SK-N-SH treated with all-trans-retinoic acid at 6 μM for 48 hours (cell line): ENCODE measurements around the gene ZNF341.

Experiments
- ATAC-seq: fragments of 200-7000 bp; cut with Tn5 transposase; 3 replicates; pipeline ENCODE4 v1.9.1; 2020; ENCODE audit warnings: mild to moderate bottlenecking, moderate library complexity
- ARNTL ChIP-seq: fragments of 450-650 bp; formaldehyde crosslinking; IDR thresholded peaks from 2 replicates; pipeline ENCODE4 v1.5.0; 2020; ENCODE audit warnings: low read depth, mild to moderate bottlenecking, moderate library complexity, borderline replicate concordance
- BACH2 ChIP-seq: fragments of 250-450 bp; sonication (Bioruptor Pico); IDR thresholded peaks from 2 replicates; pipeline ENCODE4 v1.9.0; 2021; ENCODE audit warnings: mild to moderate bottlenecking, borderline replicate concordance
- CSDC2 ChIP-seq: fragments of 250-450 bp; sonication (Bioruptor Pico); IDR thresholded peaks from 2 replicates; pipeline ENCODE4 v1.5.0; 2020; ENCODE audit warnings: mild to moderate bottlenecking, moderate library complexity
- ESRRG ChIP-seq: fragments of 250-450 bp; sonication (Bioruptor Pico); IDR thresholded peaks from 2 replicates; pipeline ENCODE4 v1.6.1; 2021; ENCODE audit warnings: mild to moderate bottlenecking
- GLIS3 ChIP-seq: fragments of 250-450 bp; sonication (Bioruptor Pico); IDR thresholded peaks from 2 replicates; pipeline ENCODE4 v1.5.0; 2020; ENCODE audit warnings: mild to moderate bottlenecking, moderate library complexity
- ISL1 ChIP-seq: fragments of 250-450 bp; sonication (Bioruptor Pico); IDR thresholded peaks from 2 replicates; pipeline ENCODE4 v2.1.2; 2022; ENCODE audit warnings: mild to moderate bottlenecking, moderate library complexity
- OSR1 ChIP-seq: fragments of 250-450 bp; sonication (Bioruptor Pico); IDR thresholded peaks from 2 replicates; pipeline ENCODE4 v1.8.0; 2022; ENCODE audit warnings: moderate library complexity, mild to moderate bottlenecking, inconsistent platforms
- PATZ1 ChIP-seq: fragments of 250-450 bp; sonication (Bioruptor Pico); IDR thresholded peaks from 2 replicates; pipeline ENCODE4 v1.8.0; 2020; ENCODE audit warnings: mild to moderate bottlenecking, moderate library complexity, borderline replicate concordance
- PPARA ChIP-seq: fragments of 250-450 bp; sonication (Bioruptor Pico); IDR thresholded peaks from 2 replicates; pipeline ENCODE4 v1.5.0; 2020; ENCODE audit warnings: mild to moderate bottlenecking, borderline replicate concordance
- RARB ChIP-seq: fragments of 250-450 bp; sonication (Bioruptor Pico); IDR thresholded peaks from 2 replicates; pipeline ENCODE4 v1.8.0; 2021; ENCODE audit warnings: mild to moderate bottlenecking, moderate library complexity
- SNAI2 ChIP-seq: fragments of 250-450 bp; sonication (Bioruptor Pico); IDR thresholded peaks from 2 replicates; pipeline ENCODE4 v1.5.0; 2020; ENCODE audit warnings: mild to moderate bottlenecking, moderate library complexity
- TCF4 ChIP-seq: fragments of 250-450 bp; sonication (Bioruptor Pico); IDR thresholded peaks from 2 replicates; pipeline ENCODE4 v1.8.0; 2021; ENCODE audit warnings: mild to moderate bottlenecking, moderate library complexity, borderline replicate concordance
- TSHZ2 ChIP-seq: fragments of 250-450 bp; sonication (Bioruptor Pico); IDR thresholded peaks from 2 replicates; pipeline ENCODE4 v1.5.0; 2020; ENCODE audit warnings: mild to moderate bottlenecking, moderate library complexity
- ZC3H10 ChIP-seq: fragments of 250-450 bp; sonication (Bioruptor Pico); IDR thresholded peaks from 2 replicates; pipeline ENCODE4 v1.5.1; 2021; ENCODE audit warnings: mild to moderate bottlenecking, moderate library complexity
- ZFP3 ChIP-seq: fragments of 250-450 bp; sonication (Bioruptor Pico); IDR thresholded peaks from 2 replicates; pipeline ENCODE4 v1.5.0; 2020; ENCODE audit warnings: mild to moderate bottlenecking, moderate library complexity
- ZFP30 ChIP-seq: fragments of 450-650 bp; formaldehyde crosslinking; IDR thresholded peaks from 2 replicates; pipeline ENCODE4 v1.5.0; 2022; ENCODE audit warnings: mild to moderate bottlenecking, moderate library complexity
- ZNF565 ChIP-seq: fragments of 450-650 bp; formaldehyde crosslinking; conservative IDR thresholded peaks from 2 replicates; pipeline ENCODE4 v1.5.0; 2020; ENCODE audit warnings: low read depth, mild to moderate bottlenecking, moderate library complexity
- ZNF8 ChIP-seq: fragments of 450-650 bp; formaldehyde crosslinking; IDR thresholded peaks from 2 replicates; pipeline ENCODE4 v1.5.0; 2020; ENCODE audit warnings: mild to moderate bottlenecking, moderate library complexity
- TF ChIP-seq, protein P1 (sequence below): fragments of 250-450 bp; sonication (Bioruptor Pico); IDR thresholded peaks from 2 replicates; pipeline ENCODE4 v1.8.0; 2021; ENCODE audit warnings: low read depth, mild to moderate bottlenecking, moderate library complexity, borderline replicate concordance
- TF ChIP-seq, protein P2 (sequence below): fragments of 250-450 bp; sonication (Bioruptor Pico); IDR thresholded peaks from 2 replicates; pipeline ENCODE4 v1.5.1; 2021; ENCODE audit warnings: mild to moderate bottlenecking, moderate library complexity
- TF ChIP-seq, protein P3 (sequence below): fragments of 250-450 bp; sonication (Bioruptor Pico); IDR thresholded peaks from 2 replicates; pipeline ENCODE4 v1.5.1; 2020; ENCODE audit warnings: low read depth, mild to moderate bottlenecking, moderate library complexity

The ZNF341 gene

GRCh38 chr20:33729101-33729500 is 2.7 kb upstream of the ZNF341 start:
- TF ChIP-seq PATZ1 (no peak), ISL1 (CRISPR knock-in tag) (no peak), ZFP30 (CRISPR knock-in tag) (no peak), ZC3H10 (CRISPR knock-in tag) (no peak)
- TF ChIP-seq, protein P1, sequence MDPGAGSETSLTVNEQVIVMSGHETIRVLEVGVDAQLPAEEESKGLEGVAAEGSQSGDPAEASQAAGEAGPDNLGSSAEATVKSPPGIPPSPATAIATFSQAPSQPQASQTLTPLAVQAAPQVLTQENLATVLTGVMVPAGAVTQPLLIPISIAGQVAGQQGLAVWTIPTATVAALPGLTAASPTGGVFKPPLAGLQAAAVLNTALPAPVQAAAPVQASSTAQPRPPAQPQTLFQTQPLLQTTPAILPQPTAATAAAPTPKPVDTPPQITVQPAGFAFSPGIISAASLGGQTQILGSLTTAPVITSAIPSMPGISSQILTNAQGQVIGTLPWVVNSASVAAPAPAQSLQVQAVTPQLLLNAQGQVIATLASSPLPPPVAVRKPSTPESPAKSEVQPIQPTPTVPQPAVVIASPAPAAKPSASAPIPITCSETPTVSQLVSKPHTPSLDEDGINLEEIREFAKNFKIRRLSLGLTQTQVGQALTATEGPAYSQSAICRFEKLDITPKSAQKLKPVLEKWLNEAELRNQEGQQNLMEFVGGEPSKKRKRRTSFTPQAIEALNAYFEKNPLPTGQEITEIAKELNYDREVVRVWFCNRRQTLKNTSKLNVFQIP (CRISPR knock-in tag), result no peak
- no peak for ATAC-seq

DNA sequence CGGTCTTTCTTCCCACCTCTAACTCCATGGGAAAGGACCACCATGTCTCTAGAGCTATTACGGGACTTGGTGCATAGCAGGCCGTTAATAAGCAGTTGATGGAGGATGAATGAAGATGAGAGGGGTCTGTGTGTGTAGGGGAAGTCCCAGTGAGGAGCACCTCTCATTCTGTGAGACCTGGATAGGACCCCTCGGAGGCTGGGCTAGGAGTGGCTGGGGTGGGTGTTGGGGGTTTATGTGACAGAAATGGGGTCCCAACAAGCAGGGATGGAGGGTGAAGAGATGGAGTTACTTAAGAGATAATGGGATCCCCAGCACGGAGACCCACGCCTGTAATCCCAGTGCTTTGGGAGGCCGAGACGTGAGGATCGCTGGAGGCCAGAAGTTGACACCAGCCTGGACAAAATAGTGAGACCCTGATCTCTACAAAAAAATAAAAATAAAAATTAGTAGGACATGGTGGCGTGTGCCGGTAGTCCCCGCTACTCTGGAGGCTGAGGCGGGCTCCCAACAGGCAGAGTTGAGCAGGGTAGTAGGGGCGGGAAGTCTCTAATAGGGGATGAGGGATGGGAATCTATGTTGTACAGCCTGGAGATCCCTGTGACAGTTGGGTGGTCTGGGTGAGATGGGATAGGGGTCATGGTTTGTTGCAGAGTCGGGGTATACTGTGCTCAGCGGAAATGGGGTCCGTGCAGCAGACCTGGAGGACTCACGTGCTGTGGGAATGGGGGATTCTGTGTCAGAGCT is 677 bp upstream of the ZNF341 start:
- TF ChIP-seq ZFP3 (CRISPR knock-in tag) (no peak), ZC3H10 (CRISPR knock-in tag) (no peak), ESRRG (CRISPR knock-in tag) (no peak), OSR1 (CRISPR knock-in tag) (no peak), ZNF8 (CRISPR knock-in tag) (no peak), ZFP30 (CRISPR knock-in tag) (no peak), RARB (CRISPR knock-in tag) (no peak), BACH2 (CRISPR knock-in tag) (no peak), CSDC2 (CRISPR knock-in tag) (no peak)
- TF ChIP-seq, protein P2, sequence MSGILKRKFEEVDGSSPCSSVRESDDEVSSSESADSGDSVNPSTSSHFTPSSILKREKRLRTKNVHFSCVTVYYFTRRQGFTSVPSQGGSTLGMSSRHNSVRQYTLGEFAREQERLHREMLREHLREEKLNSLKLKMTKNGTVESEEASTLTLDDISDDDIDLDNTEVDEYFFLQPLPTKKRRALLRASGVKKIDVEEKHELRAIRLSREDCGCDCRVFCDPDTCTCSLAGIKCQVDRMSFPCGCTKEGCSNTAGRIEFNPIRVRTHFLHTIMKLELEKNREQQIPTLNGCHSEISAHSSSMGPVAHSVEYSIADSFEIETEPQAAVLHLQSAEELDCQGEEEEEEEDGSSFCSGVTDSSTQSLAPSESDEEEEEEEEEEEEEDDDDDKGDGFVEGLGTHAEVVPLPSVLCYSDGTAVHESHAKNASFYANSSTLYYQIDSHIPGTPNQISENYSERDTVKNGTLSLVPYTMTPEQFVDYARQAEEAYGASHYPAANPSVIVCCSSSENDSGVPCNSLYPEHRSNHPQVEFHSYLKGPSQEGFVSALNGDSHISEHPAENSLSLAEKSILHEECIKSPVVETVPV (CRISPR knock-in tag), result no peak
- ATAC-seq, result no peak

DNA sequence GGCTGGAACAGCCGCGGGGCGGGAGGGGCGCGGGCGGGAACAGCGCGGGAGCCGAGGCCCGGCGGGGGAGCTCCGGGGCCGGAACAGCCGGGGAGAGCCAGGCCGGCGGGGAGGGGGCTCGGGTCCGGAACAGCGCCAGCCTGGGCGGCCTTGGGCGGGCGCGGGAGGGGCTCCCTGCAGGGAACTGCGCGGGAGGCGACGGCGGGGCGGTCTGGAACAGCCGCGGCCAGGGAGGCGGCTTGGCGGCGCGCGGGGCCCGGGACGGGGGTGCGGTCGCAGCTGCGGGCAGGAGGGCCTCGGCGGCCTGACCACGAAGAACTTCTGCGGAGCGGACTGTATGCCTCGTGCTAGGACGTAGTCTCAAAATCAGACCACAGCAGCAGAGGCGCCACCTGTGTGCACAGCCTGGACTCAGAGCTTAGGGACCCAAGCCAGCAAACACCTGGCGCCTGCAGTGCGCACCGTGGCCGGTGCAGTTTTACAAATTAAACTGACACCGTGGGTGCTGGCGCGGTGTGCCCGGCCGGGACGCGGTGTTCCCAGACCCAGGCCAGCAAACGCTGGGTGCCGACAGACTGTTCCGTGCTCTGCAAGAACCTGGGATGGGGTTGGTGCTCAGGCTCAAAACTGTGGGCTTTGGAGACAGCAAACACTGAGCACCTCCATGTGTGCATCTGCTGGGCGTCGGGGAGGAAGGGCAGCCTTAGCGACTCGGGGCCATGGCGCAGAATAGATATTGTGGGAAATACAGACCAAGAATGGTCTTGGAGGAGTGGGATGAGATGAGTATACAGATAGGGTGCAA is 572 bp downstream of the ZNF341 start:
- ATAC-seq, result peak; percentile 64
- TF ChIP-seq TCF4 (CRISPR knock-in tag), result no peak
- no peak for TF ChIP-seq CSDC2 (CRISPR knock-in tag)
- no peak for TF ChIP-seq SNAI2 (CRISPR knock-in tag)
- no peak for TF ChIP-seq ZFP30 (CRISPR knock-in tag)
- TF ChIP-seq RARB (CRISPR knock-in tag), result no peak
- no peak for TF ChIP-seq OSR1 (CRISPR knock-in tag)
- TF ChIP-seq, protein P2 (CRISPR knock-in tag), result 0 out of 2 replicates have a peak, but pooled peaks have one; percentile 13
- TF ChIP-seq, protein P1 (CRISPR knock-in tag), result no peak
- TF ChIP-seq ARNTL, result no peak
- TF ChIP-seq ZNF565 (CRISPR knock-in tag), result no peak
- TF ChIP-seq, protein P3, sequence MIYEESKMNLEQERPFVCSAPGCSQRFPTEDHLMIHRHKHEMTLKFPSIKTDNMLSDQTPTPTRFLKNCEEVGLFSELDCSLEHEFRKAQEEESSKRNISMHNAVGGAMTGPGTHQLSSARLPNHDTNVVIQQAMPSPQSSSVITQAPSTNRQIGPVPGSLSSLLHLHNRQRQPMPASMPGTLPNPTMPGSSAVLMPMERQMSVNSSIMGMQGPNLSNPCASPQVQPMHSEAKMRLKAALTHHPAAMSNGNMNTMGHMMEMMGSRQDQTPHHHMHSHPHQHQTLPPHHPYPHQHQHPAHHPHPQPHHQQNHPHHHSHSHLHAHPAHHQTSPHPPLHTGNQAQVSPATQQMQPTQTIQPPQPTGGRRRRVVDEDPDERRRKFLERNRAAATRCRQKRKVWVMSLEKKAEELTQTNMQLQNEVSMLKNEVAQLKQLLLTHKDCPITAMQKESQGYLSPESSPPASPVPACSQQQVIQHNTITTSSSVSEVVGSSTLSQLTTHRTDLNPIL, result no peak
- no peak for TF ChIP-seq PPARA
- TF ChIP-seq TSHZ2, result peak; percentile 62
- no peak for TF ChIP-seq ZC3H10 (CRISPR knock-in tag)
- no peak for TF ChIP-seq ISL1 (CRISPR knock-in tag)
- no peak for TF ChIP-seq ESRRG (CRISPR knock-in tag)
- no peak for TF ChIP-seq GLIS3 (CRISPR knock-in tag)
